ENCODE data around the gene ATP5F1A.

ATP5F1A gene

DNA sequence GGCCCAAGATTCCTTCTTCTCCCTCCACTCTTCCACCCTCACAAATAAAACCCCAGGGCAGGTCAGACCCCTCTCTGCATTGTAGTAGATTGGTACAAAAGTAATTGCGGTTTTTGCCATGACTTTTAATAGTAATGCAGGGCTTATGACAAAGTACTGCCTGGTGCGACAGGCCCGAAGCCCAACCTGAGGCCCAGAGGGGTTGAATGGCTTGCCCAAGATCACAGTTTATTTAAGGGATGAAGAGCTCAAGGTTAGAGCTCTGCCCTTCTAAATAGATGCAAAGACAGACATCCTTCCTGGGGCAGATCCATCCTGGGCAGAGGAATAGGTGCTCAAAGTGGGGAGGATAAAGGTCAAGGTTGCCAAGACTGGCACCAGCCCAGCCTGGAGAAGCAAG lies 25.1 kb downstream of the ATP5F1A start:
- H3K4me3 ChIP-seq (ENCODE audit: low read depth, low read length): no peak overlapping the region
- no peak for TF ChIP-seq CTCF (IDR thresholded peaks at IDR 0.05; ENCODE audit: low read depth, low read length)

DNA sequence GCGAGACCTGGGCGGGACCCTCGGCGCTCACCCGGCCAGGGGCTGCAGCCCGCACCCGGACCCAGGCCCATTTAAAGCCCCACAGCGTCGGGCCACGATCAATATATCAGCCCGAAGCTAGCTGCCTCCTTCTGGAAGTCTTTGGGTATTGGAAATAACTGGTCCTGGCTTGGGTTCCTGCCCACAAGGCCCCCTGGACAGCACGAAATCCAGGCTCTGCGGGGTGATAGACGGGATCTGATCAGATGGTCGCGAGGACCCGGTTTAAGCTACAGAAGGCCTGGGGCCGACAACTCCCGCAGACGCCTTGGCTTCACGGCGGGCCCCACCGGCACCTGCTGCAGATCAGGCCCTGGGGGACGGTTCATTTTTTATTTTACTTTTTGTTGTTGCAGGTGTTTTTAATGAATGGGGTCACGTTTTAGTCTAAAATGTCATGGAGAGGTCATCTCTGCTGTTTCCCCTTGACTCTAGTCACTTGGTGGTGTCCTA lies 25.7 kb downstream of the ATP5F1A start:
- H3K4me3 ChIP-seq (ENCODE audit: low read depth, low read length): peak overlapping the region; percentile 86
- TF ChIP-seq CTCF (IDR thresholded peaks at IDR 0.05; ENCODE audit: low read depth, low read length): no peak

DNA sequence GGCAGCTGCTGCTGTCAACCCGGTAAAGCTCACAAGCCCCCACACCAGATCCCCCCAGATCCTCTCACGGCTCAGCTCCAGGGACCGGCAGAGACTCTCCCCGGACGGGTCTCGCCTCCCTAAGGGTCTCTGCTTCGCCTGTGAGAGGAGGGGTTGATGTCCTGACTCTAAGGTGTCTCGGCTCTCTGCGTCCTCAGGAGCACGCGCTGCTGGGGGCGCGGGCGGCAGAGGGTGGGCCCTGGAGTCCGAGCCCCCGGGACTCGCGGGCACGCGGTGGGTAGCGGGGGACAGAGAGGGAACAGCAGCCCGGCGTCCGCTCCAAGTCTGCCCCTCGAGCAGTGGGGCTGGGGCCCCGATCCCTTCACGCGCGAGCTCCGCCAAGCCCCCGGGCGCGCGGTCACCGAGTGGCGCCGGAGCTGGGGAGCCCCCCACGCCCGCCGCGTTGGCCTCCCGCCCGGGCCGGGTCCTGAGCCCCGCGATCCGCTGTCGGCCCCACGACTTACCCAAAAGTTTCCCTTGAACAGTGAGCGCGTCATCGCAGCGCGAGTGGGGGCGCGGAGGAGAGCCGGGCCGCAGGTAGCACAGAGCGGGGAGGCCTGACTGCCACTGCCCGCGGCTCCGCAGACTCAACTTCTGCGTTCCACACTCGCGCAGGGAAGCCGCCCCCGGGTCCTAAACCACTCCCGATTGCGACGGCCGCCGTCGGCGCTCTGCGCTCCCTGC lies 26.3 kb downstream of the ATP5F1A start, which contains the start of gene PSTPIP2:
TSS of gene PSTPIP2 (minus strand) at position 608 of the 723 bp plus-strand sequence. CDS start at position 536, 72 bp downstream.
- TF ChIP-seq CTCF (IDR thresholded peaks at IDR 0.05; ENCODE audit: low read depth, low read length): no peak
- peak within 1 kb of the TSS; percentile 86 for H3K4me3 ChIP-seq (ENCODE audit: low read depth, low read length)

DNA sequence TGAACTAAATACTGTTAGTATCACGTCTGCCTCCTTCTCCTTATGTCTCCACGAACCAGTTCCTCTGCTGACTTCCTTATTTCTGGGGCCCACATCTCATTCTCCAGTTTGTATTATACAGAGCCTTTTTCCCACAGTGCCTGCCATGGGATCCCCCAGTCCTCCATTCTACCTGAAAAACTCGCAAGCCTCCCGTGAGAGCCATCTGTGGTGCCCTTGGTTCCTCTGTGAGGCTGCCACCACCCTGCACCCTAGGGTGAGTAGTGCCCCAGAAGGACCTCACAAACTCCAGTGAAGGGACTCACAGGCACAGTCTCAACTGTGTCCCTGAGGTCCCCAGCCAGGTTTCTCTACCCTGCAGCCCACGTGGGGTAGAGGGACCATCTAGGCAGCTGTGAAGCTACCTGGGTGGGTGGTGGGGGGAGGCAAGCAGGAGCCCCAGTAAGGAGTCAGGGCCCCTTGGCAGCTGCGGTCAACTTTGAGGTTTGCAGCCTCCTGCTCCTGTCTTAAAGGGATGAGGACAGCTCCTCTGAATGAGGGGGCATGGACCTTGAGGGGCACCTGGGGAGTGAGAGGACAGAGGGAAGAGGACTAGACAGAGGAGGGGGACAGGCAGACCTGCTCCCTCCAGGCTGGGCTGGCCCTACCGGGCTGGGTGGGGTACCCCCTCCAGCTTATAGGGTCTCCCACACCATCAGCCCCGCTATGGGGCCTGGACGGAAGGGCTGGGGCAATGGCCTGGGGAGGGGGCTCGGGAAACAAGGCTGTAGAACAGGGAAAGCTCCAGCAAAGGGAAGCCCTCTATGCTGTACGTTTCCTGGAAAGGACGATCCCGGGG lies 27.1 kb downstream of the ATP5F1A start:
- peak overlapping the region; percentile 86 for H3K4me3 ChIP-seq (ENCODE audit: low read depth, low read length)
- TF ChIP-seq CTCF (IDR thresholded peaks at IDR 0.05; ENCODE audit: low read depth, low read length): no peak

- TF ChIP-seq CTCF (IDR thresholded peaks at IDR 0.05; ENCODE audit: low read depth, low read length): no peak
- no peak overlapping the region for H3K4me3 ChIP-seq (ENCODE audit: low read depth, low read length)
Measured at GRCh38 chr18:46070232-46070631, 27.9 kb downstream of the ATP5F1A start.

DNA sequence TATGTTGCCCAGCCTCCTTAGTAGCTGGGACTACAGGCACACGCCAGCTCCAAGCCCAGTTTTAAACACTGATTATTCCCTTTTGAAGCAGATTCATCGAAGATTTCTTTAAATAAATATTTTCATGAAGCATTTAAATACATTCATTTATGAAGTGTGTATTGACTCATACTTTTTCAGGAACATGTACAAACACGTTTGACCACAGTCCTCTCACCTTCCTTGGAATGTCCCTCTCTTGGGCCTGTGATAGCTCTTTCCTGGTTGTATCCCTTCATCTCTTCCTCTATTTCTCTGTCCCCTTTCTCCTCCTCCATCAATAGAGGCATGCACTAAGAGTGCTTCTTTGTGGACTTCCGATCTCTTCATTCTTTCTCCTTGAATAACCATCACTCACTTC lies 28.6 kb downstream of the ATP5F1A start:
- TF ChIP-seq CTCF (IDR thresholded peaks at IDR 0.05; ENCODE audit: low read depth, low read length): no peak
- H3K4me3 ChIP-seq (ENCODE audit: low read depth, low read length): no peak overlapping the region

DNA sequence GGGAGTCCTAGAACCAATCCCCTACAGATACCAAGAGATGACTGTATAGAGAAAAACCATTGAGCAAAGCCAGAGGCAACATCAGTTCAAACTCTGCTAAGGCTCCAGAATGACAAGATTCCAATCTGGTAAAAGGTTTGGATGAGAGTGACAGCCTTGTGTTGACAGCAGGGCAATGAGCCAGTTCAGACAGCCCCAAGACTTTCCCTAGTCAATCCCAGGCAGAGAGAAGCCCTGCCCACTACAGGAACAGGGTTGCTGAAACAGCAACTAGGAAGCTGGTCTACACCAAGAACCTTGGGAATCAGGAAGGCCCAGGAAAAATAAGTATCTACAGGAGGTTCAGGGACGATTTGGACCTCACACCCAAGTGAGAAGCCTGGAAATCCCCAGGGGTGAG lies 29.3 kb downstream of the ATP5F1A start:
- no peak for TF ChIP-seq CTCF (IDR thresholded peaks at IDR 0.05; ENCODE audit: low read depth, low read length)
- no peak overlapping the region for H3K4me3 ChIP-seq (ENCODE audit: low read depth, low read length)
